NCI-H1048 (cell line): ENCODE measurements around the gene NABP2.

Experiments used
- DNase-seq: peaks from one replicate; lab custom pipeline; 2025; lab: John Stamatoyannopoulos, UW

Gene NABP2

DNA sequence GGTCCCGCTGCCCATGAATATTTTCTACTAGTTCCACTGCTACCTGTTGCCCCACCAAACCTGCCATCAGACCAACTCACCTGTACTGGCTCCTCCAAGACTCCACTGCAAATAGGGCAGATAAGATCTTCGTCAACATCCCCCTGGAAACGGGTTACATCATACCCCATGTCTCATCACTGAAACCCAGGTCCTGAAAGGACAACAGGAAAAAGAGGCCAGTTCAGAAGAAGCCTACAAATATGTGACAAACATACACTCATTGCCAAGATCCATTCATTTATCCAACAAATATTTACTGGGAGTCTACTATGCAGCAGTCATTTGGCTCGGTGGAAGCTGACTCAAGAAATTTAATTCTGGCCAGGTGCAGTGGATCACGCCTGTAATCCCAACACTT lies 10.3 kb upstream of the NABP2 start:
- DNase-seq = no peak

DNA sequence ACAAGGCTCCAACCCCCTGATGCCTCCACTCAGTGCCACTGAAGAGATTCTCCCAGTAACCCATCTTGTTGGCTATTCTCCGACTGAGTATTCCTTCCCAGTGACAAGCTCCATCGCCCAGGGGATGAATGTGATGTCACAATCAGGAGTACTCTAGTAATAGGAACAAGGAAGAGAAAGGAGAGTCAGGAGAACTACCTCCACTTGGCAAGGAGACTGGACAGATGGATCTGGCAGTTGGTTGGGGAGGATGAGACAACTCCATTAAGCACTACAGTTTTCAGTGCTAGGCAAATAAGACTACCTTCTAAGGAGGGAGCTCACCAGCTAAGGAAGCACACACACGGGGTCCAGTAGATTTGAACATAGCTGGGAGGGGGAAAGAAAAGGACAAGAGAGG lies 7.7 kb upstream of the NABP2 start:
- DNase-seq = no peak

DNA sequence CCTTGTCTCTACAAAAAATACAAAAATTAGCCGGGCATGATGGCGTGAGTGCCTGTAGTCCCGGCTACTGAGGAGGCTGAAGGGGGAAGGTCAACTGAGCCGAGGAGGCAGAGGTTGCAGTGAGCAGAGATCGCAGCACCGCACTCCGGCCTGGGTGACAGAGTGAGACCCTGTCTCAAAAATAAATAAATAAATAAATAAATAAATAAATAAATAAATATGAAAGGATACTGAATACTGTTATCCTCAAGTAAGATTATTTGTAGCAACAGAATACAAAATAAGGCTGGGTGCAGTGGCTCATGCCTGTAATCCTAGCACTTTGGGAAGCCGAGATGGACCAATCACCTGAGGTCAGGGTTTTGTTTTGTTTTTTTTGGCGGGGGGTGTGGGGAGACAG lies 4.3 kb upstream of the NABP2 start:
- DNase-seq = no peak

DNA sequence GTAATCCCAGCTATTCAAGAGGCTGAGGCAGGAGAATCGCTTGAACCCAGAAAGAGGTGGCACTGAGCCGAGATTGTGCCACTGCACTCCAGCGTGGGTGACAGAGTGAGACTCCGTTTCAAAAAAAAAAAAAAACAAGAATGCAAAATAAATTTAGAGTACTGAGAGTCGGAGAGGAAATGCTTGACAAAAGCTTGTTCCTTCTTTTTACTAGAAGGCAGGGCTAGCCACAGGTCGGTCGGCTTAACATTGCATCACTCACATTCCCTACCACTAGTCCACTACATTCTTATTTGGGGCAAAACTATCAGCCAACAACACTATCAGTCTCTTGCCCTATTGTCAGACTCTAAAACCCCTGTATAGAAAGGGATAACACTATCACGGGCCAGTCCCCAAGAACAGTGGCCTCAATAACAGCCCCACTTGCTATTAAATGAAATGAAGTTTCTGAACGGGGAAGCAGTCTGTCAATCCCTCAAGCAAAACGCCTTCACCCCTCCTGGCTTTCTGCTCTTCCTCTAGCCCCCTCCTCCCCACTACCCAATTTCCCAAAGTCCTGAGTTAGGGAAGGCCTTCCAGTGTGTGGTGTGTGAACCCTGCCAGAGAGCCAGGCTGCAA lies 3.4 kb upstream of the NABP2 start:
- no peak for DNase-seq

DNA sequence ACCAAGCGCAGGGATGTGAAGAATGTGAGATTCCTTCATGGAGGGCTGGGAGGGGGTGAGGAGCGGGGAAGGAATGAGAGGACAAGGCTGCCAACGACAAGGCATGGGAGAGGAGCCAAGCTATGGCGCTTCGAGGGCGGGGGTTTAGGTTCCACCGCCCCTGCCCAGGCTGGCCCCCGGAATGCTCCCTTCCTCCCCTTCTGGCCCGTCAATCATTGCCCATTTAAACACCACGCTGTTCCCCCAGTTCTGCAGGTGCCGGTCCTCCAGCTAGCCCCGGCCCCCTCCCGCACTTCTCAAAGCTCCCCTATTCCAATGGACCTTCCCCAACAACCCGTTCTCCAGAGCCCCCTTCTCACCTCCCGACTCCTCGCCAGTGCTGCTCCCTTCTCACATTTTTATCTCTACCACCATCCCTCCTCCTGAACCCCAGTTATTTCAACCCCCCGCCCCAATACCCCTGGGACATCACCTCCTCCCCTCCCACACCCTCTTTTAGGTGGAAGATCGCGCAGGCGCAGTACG lies 2.8 kb upstream of the NABP2 start:
- DNase-seq = no peak

DNA sequence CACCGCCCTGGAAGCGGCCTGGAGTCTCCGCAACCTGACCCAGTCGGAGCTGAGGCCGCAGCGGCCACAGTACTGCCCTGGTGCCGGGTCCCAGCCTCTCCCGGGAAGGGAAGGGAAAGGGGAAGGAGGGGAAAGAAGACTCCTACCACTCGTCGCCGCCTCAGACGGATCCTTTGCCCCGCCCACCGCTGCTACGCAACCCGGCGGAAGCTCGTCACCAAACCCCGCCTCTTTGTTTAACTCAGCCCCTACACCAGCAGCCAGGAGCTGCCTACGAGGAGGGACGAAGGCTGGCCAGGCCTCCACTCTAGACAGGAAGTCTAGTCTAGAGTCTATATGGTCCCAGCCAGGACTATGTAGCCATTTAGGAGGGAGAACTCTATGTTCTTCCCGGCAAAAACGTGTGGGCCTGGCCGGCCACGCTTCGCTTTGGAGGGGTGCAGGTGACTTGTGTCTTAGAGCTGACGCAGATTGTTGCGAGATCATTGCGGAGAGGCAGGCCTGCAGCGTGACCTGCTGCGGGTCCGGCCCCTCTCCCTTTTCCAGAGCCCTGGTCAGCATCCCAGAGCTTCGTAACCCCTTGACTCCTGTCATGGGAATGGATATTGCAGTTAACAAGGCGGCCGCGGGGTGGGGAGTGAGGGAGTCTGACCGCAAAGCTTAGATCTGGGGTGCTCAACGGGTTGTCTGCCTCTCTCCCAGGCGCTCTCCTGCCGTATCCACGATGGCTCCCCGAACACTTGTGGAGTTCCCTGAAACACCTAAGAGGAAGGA lies 2.2 kb upstream of the NABP2 start, which contains the start of gene RNF41:
TSS of gene RNF41 (minus strand) at position 166 of the 774 bp plus-strand sequence. CDS start 7,875 bp downstream, outside the sequence.
- peak; percentile 87 for DNase-seq

DNA sequence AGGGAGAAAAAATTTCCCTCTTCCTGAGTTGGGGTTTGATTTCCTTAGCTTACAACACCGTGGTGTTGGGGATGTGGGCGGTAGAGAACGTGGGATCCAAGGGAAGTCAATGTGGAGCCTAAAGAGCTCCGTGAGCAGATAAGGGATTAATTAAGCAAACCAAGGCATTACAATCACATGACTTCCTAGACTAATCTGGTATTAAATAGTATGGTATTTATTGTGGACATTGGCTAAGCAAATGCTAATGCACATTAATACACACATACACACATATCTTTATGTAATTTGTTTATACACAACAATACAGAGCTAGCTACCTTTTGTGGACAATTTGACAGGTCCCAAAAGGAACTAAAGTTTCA lies 1.6 kb upstream of the NABP2 start:
- no peak for DNase-seq

DNA sequence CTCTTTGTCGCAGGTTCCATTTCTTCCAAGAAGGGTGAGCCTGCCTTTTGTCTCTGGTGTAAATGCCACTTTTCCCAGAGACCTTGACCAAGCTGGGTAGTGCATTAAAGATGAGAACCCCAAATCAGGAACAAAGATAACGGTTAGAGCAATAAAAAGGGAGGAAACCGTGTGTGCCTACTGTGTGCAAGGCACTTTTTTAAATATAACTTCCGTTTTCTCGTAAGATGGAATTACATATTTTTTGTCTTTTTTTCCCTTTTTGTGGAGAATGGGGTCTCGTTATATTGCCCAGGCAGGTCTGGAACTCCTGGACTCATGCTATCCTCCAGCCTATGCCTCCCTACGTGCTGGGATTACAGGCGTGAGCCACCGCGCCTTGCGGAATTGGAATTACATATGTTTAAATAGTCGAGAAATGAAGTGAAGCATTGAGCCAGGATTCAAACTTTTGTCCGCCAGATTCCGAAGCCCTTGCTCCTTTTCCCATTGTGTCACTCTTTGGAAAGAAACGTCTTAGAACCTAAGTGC lies 506 bp upstream of the NABP2 start:
- DNase-seq = no peak

DNA sequence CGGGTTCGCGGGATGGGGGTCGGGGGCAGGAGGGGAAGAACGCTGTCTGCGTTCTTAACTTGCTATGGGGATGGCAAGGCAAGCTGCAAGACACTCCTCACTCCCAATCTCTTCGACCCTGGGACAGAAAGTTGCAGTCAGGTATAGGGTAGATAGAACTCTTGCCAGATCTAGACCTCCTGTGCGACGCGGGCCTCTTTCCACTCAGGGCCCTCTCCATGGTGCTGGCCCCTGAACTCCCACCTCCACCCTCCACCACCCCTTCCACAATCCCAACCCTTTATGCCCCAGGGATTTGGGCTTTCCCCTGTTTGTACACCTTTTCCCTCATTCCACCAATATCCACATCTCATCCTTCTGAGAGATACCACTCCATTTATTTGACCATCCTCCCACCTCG lies 812 bp downstream of the NABP2 start:
- no peak for DNase-seq

DNA sequence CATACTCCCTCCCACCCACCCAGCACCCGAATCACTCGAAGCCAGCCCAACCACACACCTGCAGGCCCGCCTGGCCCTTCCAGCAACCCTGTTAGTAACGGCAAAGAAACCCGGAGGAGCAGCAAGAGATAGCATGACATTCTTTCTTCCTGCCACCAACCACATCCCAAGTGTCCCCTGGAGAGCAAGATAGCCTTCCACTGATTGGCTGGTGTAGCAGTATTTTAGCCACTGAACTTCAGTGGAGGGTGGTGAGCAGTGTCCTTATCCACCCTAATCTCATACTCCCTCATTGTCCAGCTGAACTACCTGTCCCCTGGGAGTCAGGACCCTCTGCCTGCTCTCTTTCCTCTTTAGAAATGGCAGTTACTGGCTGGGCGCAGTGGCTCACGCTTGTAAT lies 4.9 kb downstream of the NABP2 start:
- DNase-seq = no peak

DNA sequence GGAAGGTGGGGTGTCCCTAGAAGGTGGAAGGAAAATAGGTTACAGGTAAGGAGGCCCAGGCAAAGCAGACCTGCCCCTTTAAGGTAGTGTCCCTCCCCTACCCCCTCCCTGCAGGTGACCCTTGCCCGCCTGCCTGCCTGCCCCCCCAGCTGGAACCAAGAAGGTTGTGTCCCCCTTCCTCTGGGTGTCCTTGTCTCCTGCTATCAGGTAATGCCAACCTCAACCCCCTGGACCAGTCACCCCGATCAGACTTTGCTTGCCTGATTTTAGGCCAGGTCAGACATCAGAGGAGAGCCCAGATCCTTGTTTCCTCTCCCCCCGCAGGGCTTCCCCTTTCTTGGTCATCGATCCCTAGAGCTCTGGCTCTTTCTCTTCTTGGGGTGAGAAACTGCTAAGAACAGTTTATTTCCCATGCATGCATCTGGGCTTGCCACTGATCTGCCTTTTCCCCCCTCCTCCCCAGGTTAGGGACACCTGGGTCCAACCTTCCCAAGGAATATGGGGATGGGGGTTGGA lies 5.8 kb downstream of the NABP2 start, which contains the start of gene SLC39A5:
TSS of gene SLC39A5 (plus strand) at position 136 of the 516 bp plus-strand sequence. CDS start 1,224 bp downstream, outside the sequence.
- no peak for DNase-seq

DNA sequence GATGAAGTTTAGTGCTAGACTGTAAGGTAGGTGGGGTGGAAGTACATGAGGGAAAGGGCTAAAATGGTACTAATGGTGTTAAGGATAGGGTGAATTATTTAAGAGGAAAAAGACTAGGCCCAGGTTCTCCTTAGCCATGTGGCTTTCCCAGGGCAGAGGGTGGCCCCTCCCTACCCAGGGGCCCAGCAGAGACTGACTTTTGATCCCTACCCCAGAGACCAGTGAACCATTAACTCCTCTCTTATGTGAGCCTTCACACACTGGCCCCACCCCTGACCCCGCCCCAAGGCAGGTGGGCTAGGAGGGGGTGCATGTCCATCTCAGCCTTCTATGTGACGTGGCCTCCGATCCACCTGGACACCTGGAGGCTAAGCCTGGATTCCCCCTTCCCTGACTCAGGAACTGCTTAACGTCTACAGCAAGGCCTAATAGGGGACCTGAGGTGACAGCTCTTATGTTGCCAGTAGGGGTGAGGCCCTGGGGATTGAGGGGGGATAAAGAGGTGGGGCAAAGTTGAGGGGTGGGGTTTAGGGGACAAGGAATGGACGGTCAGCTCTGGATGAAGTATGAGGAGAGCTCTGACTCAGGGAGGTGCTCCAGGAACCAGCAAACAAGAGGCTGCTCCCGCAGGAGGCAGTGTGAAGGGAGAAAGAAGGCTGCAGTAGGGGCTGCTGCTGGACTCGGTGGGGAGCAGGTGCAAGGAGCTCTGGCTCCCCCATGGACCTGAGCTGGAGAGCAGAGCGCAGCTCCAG lies 6.5 kb downstream of the NABP2 start:
- no peak for DNase-seq

DNA sequence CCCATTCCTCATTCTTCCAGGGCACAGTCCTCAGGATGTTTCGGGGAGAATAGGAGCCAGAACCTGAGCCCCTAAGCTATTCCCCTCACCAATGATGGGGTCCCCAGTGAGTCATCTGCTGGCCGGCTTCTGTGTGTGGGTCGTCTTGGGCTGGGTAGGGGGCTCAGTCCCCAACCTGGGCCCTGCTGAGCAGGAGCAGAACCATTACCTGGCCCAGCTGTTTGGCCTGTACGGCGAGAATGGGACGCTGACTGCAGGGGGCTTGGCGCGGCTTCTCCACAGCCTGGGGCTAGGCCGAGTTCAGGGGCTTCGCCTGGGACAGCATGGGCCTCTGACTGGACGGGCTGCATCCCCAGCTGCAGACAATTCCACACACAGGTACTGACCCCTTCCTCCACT lies 7.0 kb downstream of the NABP2 start:
- DNase-seq = no peak

DNA sequence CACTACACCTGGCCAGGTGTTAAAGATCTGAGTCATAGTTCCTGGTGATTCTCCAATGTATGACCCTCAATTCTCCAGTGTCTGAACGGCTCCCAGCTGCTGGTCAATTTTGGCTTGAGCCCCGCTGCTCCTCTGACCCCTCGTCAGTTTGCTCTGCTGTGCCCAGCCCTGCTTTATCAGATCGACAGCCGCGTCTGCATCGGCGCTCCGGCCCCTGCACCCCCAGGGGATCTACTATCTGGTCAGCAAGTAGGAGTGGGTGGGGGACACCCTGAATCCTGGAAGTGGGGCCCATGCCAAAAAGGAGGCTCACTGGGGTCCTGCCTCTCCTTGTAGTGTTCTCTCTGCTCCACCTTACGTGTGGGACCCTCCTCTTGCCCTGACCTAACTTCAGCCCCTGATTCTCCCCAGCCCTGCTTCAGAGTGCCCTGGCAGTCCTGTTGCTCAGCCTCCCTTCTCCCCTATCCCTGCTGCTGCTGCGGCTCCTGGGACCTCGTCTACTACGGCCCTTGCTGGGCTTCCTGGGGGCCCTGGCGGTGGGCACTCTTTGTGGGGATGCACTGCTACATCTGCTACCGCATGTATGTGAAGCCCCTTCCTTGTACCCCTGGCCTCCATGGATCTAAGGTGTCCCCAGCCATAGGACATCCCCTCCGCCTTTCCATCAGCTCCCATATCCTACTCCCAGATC lies 10.7 kb downstream of the NABP2 start:
- no peak for DNase-seq

DNA sequence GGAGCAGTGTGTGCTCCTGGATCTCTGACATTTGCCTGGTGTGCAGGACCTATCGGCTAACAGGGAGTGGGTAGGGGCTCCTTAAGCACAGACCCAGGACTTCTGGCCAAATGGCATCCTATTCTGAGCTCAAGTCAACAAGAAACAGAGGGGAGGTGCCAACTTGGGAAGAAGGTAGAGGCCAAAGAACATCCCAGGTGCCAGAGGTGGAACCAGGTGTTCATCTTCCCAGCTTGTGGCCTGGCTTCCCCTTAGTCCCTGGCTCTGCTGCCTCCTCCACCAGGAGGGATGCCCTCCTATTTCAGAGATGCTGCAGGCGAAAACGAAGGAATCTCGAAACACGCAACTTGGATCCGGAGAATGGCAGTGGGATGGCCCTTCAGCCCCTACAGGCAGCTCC lies 11.9 kb downstream of the NABP2 start:
- DNase-seq = no peak

DNA sequence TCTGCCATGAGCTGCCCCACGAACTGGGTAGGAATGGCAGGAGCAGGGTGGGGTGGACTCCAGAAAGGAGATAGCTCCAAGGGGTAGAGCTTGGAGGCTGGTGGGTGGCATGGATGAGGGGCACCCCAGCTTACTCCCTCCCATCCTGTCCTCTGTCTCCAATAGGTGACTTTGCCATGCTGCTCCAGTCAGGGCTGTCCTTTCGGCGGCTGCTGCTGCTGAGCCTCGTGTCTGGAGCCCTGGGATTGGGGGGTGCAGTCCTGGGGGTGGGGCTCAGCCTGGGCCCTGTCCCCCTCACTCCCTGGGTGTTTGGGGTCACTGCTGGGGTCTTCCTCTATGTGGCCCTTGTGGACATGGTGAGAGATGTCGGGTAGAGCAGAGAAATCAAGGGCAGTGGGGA lies 12.8 kb downstream of the NABP2 start:
- DNase-seq = no peak

DNA sequence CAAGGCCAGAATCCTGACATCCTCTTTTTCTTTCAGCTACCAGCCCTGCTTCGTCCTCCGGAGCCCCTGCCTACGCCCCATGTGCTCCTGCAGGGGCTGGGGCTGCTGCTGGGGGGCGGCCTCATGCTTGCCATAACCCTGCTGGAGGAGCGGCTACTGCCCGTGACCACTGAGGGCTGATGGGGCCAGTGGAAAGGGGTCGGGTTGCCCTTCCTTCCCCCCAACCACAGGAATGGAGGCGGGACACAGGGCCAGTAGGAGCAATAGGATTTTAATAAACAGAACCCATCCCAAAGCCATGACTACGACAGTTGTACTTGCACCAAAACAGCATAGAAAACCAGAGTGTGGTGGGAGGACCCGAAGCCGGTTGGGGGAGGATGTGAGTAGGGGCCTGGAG lies 13.4 kb downstream of the NABP2 start:
- no peak for DNase-seq

DNA sequence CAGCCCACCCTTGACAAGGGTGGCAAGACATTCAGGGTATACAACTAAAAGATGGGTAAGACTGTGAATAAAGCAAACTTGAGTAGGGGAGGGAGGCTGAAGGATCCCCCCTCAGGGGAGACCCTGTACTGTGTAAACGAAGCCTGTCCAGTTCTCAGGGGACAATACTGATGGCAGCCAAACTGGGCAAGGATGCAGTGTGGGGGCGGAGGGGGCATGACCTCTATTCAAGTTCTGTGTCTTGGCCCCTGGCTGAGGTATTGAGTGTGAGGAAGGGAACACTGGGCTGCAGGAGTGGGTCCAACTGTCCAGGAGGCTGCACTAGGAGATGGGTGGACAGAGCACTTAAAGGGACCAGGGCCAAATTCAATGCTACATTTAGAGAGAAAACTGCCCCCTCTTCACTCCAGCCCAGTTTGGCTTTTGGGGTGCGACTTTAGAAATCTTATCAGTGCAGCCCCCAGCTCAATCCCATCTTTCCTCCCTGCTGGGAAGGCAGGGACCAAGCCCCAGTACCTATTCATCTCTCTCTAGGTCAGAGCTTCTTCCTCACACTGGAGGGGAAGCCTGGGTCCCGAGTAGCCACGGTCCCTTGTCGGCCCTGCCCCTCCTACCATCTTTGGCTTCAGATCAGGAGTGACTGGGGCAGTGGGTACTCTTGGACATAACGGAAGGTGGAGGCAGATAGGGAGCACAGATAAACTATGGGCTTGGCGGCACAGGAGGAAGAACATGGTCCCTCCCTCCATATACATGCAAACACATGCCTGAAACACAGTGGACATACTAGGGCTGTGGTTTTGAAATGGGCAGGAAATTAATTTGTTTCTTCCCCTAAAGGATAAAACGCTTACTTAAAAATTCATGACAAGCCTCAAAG lies 17.5 kb downstream of the NABP2 start:
- no peak for DNase-seq

DNA sequence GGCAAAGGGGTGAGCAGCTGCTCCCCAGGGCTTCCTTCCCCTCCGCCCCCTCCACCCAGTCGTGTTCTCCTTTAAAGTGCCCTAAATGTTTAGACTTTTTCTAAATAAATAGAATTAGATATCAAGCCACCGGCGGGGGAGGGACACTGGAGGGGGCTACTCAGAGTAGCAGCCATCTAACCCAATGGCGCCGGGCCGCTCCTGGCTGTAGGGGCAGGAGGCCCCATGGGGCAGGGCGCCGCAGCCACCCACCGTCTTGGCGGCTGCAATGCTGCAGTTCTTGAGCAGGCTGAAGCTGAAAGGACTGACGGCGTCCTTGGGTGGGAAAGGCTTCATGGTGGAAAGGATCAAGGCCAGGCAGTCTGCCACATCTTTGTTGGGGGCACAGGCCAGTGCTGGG lies 18.8 kb downstream of the NABP2 start:
- no peak for DNase-seq

DNA sequence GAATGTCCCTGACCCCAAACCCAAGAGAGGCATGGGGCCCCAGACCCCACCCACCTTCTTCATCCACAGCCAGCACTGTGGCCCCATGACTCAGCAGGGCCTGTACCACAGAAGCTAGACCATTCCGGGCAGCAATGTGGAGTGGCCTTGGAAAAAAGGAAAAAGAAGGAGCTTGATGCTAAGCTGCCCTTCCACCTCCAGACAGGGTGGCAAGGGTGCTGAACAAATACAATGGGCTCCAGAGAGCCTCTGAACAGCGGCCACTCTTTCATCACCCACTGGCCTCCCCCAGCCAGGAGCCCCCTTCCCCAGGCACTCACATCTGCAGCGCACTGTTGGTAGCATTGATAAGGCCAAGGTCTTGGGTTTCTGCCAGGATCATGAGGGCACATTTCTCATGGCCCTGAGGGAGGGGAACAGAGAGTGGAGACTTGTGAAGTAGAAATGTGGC lies 19.6 kb downstream of the NABP2 start:
- no peak for DNase-seq

DNA sequence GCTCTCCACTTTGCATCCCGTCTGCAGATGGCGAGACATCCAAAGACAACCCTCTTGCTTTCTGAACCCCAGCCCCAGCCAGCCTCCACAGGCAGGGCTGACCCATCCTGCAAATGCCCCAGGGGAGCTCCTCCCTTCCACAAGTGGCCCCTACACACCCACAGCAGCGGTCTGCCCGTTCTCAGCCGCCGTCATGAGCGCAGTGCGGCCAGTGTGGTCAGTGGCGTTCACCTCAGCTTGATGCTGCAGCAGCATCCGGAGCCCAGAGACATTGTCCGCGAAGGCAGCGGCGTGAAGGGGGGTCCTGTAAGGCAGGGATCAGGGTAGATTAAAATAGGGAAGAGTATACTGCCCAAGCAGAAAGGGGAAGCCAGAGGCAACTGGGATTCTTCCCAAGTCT lies 20.4 kb downstream of the NABP2 start:
- no peak for DNase-seq
